ENCODE measurements around the gene MDC1.
"Not testable (repeated sequence)": the region's sequence is repeated elsewhere in the genome, so short reads cannot be mapped to it uniquely, and the experiment has no call there.

Gene MDC1

DNA sequence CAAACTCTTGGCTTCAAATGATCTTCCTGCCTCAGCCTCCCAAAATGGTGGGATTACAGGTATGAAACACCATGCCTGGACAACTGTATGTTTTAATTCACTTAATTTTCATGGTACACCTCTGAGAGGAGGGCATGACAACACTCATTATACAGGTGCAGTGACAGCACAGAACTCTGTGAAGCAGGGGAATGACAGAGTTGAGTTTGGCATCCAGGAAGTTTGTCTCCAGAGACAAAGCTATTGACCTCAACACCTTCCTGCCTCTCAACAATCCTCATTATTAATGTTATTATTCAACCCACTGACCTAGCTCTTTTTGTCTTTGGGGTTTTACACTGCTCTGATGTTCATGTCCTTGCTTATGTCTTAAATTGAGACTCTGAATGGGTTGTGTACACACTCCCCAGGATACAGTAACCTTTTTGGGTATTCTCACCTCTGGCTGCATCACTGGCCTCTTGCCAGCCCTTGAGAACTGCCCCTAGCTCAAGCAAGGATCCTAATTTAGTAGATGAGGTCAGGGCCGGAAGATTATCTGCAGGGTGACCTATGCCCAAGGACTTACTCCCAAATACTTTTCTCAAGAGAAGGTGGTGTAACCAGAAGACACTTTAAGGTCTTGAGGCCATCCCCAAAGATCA is 40.3 kb upstream of the MDC1 start:
- H3K27me3 ChIP-seq (ENCODE audit: control insufficient read depth in 1 of 2, insufficient read depth in 2 of 2, low read length in 2 of 2) = no peaks in the 10 kb centered on the region
- peaks cover 41% of the 10 kb centered on the region for H3K4me1 ChIP-seq (ENCODE audit: insufficient read depth, low read length)
- H3K36me3 ChIP-seq (ENCODE audit: insufficient read depth, low read length) = no peaks in the 10 kb centered on the region
- H3K9me3 ChIP-seq (ENCODE audit: low read length) = no peaks in the 10 kb centered on the region
- no peak overlapping the region for H3K27ac ChIP-seq (ENCODE audit: low read depth, low read length)
- no peak overlapping the region for H3K9ac ChIP-seq (ENCODE audit: low read length)
- H3K4me3 ChIP-seq (ENCODE audit: low read depth in 1 of 2, low read length in 2 of 2) = no peak overlapping the region

DNA sequence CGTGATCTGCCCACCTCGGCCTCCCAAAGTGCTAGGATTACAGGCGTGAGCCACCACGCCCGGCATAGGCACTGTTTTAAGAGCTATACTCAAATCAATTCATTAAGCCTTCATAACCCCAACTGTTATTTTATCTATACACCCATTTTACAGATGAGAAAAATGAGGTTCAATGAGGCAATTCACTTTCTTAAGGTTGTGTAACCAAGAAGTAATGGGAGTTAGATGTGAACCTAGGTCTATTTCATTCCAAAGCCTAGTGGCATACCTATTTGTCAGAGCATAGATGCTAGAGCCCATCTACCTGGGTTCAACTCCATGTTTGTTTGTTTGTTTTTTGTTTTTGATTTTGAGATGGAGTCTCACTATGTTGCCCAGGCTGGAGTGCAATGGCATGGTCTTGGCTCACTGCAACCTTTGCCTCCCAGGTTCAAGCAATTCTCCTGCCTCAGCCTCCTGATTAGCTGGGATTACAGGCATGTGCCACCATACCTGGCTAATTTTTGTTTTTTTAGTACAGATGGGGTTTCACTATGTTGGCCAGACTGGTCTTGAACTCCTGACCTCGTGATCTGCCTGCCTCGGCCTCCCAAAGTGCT is 39.4 kb upstream of the MDC1 start:
- H3K4me3 ChIP-seq (ENCODE audit: low read depth in 1 of 2, low read length in 2 of 2); H3K27ac ChIP-seq (ENCODE audit: low read depth, low read length); H3K9ac ChIP-seq (ENCODE audit: low read length); H3K36me3 ChIP-seq (ENCODE audit: insufficient read depth, low read length); H3K9me3 ChIP-seq (ENCODE audit: low read length); H3K27me3 ChIP-seq (ENCODE audit: control insufficient read depth in 1 of 2, insufficient read depth in 2 of 2, low read length in 2 of 2): not testable (repeated sequence)
- peaks cover 46% of the 10 kb centered on the region for H3K4me1 ChIP-seq (ENCODE audit: insufficient read depth, low read length)

DNA sequence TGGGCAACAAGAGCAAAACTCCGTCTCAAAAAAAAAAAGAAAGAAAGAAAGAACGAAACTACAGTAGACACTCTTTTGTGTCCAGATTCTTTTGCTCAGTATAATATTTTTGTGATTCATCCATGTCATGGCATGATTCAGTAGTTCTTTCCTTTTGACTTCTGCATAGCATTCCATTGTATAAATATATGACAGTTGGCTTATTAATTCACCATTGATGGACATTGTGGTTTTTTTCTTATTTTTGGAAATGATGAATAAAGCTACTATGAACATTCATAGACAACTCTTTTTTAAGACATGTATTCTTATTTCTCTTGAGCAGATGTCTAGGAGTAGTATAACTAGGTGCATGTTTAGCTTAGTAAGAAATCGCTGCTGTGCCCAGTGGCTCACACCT is 37.5 kb upstream of the MDC1 start:
- Histone ChIP-seq H3K27ac (ENCODE audit: low read depth, low read length) (no peak overlapping the region), H3K27me3 (ENCODE audit: control insufficient read depth in 1 of 2, insufficient read depth in 2 of 2, low read length in 2 of 2) (no peaks in the 10 kb centered on the region), H3K36me3 (ENCODE audit: insufficient read depth, low read length) (no peaks in the 10 kb centered on the region), H3K4me1 (ENCODE audit: insufficient read depth, low read length) (peaks cover 40% of the 10 kb centered on the region), H3K4me3 (ENCODE audit: low read depth in 1 of 2, low read length in 2 of 2) (no peak overlapping the region), H3K9ac (ENCODE audit: low read length) (no peak overlapping the region), H3K9me3 (ENCODE audit: low read length) (no peaks in the 10 kb centered on the region)

DNA sequence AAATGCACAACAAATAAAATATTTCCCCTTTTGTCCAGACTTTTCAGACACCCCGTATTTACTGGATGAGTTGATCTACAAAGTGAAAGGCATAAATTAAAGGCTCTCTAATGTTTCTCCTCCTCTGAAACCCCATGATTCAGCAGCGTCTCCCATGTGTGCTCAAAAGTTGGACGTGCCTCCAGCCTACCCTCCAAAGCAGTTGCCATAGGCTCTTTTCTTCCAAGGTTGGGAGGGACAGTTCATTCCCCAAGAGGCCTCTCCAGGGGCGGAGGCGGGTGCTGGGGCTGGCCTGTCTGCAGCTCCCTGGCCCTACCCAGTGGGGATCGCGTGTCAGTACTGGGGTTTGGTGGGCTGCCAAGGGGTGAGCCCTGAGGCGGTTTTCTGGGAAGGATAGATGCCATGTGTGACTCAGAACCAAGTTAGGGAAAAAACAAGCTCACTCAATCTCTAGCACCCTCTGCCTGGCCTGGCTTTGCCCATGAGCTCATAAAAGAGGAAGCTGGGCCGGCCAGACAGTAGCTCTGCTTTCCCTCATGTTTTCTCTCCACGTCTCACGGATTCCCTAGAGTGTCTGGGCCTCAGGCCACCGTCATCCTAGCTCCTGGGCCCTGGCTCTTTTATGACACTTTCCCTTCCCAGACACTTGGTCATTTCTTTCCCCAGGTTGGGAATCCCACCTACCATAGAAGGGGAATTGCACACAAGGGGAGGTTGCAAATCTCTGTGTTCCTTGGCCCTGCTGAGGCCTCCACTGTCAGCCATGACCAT is 35.3 kb upstream of the MDC1 start:
- Histone ChIP-seq H3K27ac (ENCODE audit: low read depth, low read length) (peak overlapping the region; percentile 99), H3K9ac (ENCODE audit: low read length) (peak overlapping the region; percentile 29)

DNA sequence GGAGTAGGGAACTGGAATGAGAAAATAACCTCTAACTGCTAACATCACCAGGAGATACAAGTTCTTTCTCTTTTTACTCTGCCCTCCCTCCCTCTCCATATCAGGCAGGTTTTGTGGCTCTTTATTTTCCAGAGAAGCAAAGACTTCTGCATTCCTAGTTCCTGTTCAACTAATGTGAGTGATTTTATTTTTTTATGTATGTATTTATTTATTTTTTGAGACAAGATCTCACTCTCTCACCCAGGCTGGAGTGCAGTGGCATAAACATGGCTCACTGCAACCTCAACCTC is 33.2 kb upstream of the MDC1 start:
- H3K9ac ChIP-seq (ENCODE audit: low read length) = no peak overlapping the region
- H3K27me3 ChIP-seq (ENCODE audit: control insufficient read depth in 1 of 2, insufficient read depth in 2 of 2, low read length in 2 of 2) = no peaks in the 10 kb centered on the region
- peaks cover 48% of the 10 kb centered on the region for H3K4me1 ChIP-seq (ENCODE audit: insufficient read depth, low read length)
- no peak overlapping the region for H3K4me3 ChIP-seq (ENCODE audit: low read depth in 1 of 2, low read length in 2 of 2)
- peak overlapping the region; percentile 6 for H3K27ac ChIP-seq (ENCODE audit: low read depth, low read length)
- H3K36me3 ChIP-seq (ENCODE audit: insufficient read depth, low read length) = no peaks in the 10 kb centered on the region
- no peaks in the 10 kb centered on the region for H3K9me3 ChIP-seq (ENCODE audit: low read length)

More for the DNA sequence above, 35.3 kb upstream of the MDC1 start:
- Histone ChIP-seq H3K36me3 (ENCODE audit: insufficient read depth, low read length) (no peaks in the 10 kb centered on the region), H3K4me1 (ENCODE audit: insufficient read depth, low read length) (peaks cover 48% of the 10 kb centered on the region), H3K4me3 (ENCODE audit: low read depth in 1 of 2, low read length in 2 of 2) (no peak overlapping the region), H3K9me3 (ENCODE audit: low read length) (no peaks in the 10 kb centered on the region), H3K27me3 (ENCODE audit: control insufficient read depth in 1 of 2, insufficient read depth in 2 of 2, low read length in 2 of 2) (no peaks in the 10 kb centered on the region)

DNA sequence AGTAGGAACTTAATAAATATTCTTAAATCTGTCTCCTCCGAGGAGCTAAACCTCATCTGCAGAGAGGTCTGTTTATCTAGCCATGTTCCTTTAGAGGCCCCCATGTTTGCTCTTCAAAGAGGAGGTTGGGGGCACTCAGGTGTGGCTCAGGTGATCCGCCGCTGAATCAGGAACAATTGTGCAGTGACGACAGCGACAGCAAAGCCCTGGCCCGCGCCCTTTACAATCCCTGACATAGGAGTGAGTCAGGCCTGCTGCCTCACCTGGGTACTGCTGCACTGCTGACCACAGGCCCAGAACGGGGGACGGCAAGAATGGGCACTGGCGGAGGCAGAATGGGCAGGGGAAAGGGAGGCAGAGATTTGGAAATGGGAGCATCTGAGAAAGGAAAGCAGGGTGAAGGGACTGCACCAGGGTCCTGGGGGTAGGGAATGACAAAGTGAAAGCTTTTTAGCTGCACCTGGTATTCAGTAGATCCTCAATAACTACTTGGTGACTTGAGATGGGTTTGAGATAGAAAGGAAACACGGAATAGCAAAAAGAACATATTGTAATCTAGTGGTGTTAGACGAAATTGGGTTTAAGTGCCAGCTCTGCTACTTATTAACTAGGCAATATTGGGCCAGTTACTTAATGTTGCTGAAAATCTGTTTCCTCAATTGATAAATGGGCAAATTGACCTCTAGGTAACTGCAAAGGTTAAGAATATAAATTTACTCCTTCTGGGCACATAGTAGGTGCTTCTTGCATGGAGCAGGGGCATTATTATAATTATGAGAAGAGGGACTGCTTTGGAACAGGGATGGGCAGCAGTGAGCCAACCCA is 32.7 kb upstream of the MDC1 start:
- H3K4me3 ChIP-seq (ENCODE audit: low read depth in 1 of 2, low read length in 2 of 2) = no peak overlapping the region
- H3K36me3 ChIP-seq (ENCODE audit: insufficient read depth, low read length) = no peaks in the 10 kb centered on the region
- no peak overlapping the region for H3K9ac ChIP-seq (ENCODE audit: low read length)
- no peaks in the 10 kb centered on the region for H3K27me3 ChIP-seq (ENCODE audit: control insufficient read depth in 1 of 2, insufficient read depth in 2 of 2, low read length in 2 of 2)
- no peaks in the 10 kb centered on the region for H3K9me3 ChIP-seq (ENCODE audit: low read length)
- peaks cover 52% of the 10 kb centered on the region for H3K4me1 ChIP-seq (ENCODE audit: insufficient read depth, low read length)
- peak overlapping the region; percentile 49 for H3K27ac ChIP-seq (ENCODE audit: low read depth, low read length)

DNA sequence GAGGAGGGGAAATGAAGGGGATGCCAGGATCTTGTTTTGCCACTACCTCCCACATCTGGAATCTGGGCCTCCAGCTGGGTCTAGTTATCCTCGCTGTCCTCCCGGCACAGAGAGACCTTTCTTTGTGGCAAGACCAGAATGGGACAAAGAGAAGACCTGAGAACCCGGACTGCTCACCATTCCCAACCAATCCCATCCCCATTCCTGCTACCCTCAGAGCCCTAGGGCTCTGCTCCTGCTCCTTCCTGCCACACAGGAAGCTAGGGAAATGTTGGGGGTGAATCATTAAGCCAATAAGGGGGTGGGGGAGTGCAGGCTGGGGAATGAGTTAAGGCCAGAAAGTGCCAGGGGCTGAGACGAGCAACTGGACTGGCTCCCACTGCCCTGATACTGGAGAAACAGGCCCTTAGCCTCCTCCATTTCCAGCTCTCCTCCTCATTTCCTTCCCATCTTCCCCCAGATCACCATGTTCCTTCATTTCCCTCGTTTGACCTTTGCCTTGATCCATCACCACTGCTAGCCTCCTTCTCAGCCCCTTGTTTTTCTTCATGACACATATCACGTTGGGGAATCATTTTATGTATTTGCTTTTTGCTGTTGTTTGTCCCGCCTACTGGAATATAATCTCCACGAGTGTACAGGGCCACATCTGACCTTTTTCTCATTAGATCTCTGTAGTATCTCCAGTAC is 31.9 kb upstream of the MDC1 start:
- Histone ChIP-seq H3K36me3 (ENCODE audit: insufficient read depth, low read length) (no peaks in the 10 kb centered on the region), H3K27me3 (ENCODE audit: control insufficient read depth in 1 of 2, insufficient read depth in 2 of 2, low read length in 2 of 2) (no peaks in the 10 kb centered on the region), H3K27ac (ENCODE audit: low read depth, low read length) (peak overlapping the region; percentile 49), H3K9ac (ENCODE audit: low read length) (no peak overlapping the region), H3K4me1 (ENCODE audit: insufficient read depth, low read length) (peaks cover 49% of the 10 kb centered on the region), H3K4me3 (ENCODE audit: low read depth in 1 of 2, low read length in 2 of 2) (no peak overlapping the region), H3K9me3 (ENCODE audit: low read length) (no peaks in the 10 kb centered on the region)

DNA sequence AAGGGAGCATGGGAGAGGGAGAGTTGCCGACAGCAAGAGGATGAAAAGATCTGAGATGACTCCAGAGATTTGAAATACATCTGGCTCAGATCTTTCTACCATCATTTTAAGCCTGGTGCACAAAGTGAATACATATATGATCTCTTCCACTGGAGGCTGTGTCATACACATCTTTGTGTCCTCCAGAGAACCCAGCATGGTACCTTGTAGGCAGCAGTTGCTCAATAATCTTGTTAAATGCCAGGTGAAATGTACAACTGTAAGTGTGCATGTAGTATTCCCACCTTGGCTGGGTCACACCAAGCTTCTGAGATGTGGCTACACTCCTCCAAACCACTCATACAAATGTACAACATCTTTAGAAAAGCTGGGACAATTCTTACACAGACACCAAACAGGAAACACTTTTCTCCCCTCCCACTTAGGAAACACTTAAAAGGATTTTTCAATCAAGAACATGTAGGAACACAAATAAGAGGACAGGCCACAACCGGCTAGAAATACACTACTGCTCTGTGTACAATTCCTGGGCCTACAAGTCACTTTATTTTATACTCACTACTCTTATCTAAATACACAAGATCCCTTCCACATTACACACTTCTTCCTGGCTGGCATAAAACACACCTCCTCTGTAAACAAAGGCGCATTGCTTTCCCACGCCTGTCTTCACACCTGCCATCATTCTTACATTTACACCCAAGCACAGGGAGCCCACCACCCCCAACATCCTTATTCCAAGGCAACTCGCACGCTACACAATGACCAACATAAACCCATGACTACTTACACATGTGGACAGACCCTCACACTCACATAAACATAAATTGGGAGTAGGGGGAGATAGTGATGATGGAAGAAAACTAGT is 31.1 kb upstream of the MDC1 start:
- no peak overlapping the region for H3K9ac ChIP-seq (ENCODE audit: low read length)
- H3K27me3 ChIP-seq (ENCODE audit: control insufficient read depth in 1 of 2, insufficient read depth in 2 of 2, low read length in 2 of 2) = no peaks in the 10 kb centered on the region
- H3K9me3 ChIP-seq (ENCODE audit: low read length) = no peaks in the 10 kb centered on the region
- H3K4me3 ChIP-seq (ENCODE audit: low read depth in 1 of 2, low read length in 2 of 2) = no peak overlapping the region
- peak overlapping the region; percentile 46 for H3K27ac ChIP-seq (ENCODE audit: low read depth, low read length)
- no peaks in the 10 kb centered on the region for H3K36me3 ChIP-seq (ENCODE audit: insufficient read depth, low read length)
- peaks cover 44% of the 10 kb centered on the region for H3K4me1 ChIP-seq (ENCODE audit: insufficient read depth, low read length)

DNA sequence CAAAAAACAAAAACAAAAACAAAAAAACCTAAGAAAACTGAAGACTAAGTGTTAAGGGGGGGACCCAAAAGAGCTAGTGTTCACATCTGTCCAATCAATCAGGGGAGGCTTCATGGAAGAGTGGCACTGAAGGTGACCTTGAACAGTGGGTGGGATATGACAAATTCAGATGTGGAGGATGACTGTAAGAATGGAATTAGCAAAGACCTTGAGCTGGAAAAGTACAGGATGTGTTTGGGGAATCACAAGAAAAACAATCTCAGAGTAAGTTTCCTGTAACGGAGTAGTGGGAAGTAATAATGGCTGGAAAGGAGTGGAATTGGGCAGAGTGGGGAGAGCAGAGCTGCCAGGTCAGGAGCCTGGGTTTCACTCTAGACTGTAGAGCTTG is 30.2 kb upstream of the MDC1 start:
- H3K27me3 ChIP-seq (ENCODE audit: control insufficient read depth in 1 of 2, insufficient read depth in 2 of 2, low read length in 2 of 2) = no peaks in the 10 kb centered on the region
- no peak overlapping the region for H3K4me3 ChIP-seq (ENCODE audit: low read depth in 1 of 2, low read length in 2 of 2)
- H3K27ac ChIP-seq (ENCODE audit: low read depth, low read length) = no peak overlapping the region
- H3K36me3 ChIP-seq (ENCODE audit: insufficient read depth, low read length) = no peaks in the 10 kb centered on the region
- H3K9ac ChIP-seq (ENCODE audit: low read length) = no peak overlapping the region
- H3K4me1 ChIP-seq (ENCODE audit: insufficient read depth, low read length) = peaks cover 37% of the 10 kb centered on the region
- H3K9me3 ChIP-seq (ENCODE audit: low read length) = no peaks in the 10 kb centered on the region

DNA sequence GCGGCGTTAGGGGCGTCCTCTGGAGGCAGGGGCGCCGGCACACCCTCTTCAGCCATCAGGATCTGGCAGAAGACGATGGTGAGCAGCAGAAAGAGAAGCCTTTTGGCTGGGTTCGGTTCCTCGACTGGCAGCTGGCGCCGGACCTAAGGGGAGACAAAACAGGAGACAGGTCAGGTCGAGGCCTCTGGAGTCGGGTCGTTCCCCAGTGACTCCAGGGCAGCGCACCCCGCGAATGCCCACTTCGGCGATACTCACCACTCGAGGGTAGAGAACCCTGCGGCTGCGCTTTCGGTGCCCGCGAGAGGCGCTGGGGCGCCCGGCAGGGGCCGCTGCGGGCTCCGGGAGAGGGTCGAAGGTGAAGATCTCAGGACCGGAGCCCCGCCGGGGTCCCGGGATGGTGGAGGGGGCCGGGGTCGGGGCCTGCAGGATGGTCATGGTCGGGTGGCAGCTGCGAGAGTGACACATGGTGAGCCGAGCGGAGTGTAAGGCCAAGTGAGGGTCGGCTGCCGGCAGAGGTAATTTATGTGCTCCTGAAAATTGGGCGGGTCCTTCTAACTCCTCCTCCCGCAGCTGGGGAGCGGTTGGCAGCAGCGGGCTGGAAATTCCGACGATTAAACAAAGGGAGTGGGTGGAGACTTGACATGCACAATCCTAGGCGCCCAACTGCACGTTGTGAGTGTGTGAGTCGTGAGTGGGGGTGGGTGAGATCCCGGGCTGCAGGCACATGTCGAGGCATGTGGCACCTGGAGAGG is 27.1 kb upstream of the MDC1 start, which contains the start of gene IER3:
Gene IER3 (minus strand): TSS at position 494 of the 752 bp plus-strand sequence. CDS start 29 bp downstream, at position 465.
- peaks cover 38% of the 10 kb centered on the region for H3K4me1 ChIP-seq (ENCODE audit: insufficient read depth, low read length)
- no peaks in the 10 kb centered on the region for H3K27me3 ChIP-seq (ENCODE audit: control insufficient read depth in 1 of 2, insufficient read depth in 2 of 2, low read length in 2 of 2)
- H3K4me3 ChIP-seq (ENCODE audit: low read depth in 1 of 2, low read length in 2 of 2) = peak within 1 kb of the TSS; percentile 38 to 97
- H3K27ac ChIP-seq (ENCODE audit: low read depth, low read length) = peak within 1 kb of the TSS; percentile 97
- no peaks in the 10 kb centered on the region for H3K9me3 ChIP-seq (ENCODE audit: low read length)
- H3K36me3 ChIP-seq (ENCODE audit: insufficient read depth, low read length) = peaks cover 24% of the 10 kb centered on the region
- H3K9ac ChIP-seq (ENCODE audit: low read length) = peak within 1 kb of the TSS; percentile 99

All from muscle layer of colon (tissue), 2 donors.